Stimulated activated CD4-positive, alpha-beta T cell treated with anti-CD3 and anti-CD28 coated beads, TNF-alpha, amount 100 ng/mL, for 48 hours (primary cell): ENCODE results near the gene TNXB.
"Not testable (repeated sequence)": the region's sequence is repeated elsewhere in the genome, so short reads cannot be mapped to it uniquely, and the experiment has no call there.

Source experiments
- DNase-seq, 3 donors: peaks; one replicate each; pipeline ENCODE4 v3.0.0-alpha.2; 2020; ENCODE audit warnings: low read depth in 3 of 3

The TNXB gene

GRCh38 chr6:32086661-32087573, 22.2 kb downstream of the TNXB start:
- DNase-seq = no peak

- no peak for DNase-seq
Observed at GRCh38 chr6:32085759-32086459, 23.2 kb downstream of the TNXB start.

- DNase-seq = no peak
Observed at GRCh38 chr6:32084780-32085179, 24.4 kb downstream of the TNXB start.

- no peak for DNase-seq
Observed at GRCh38 chr6:32083812-32084768, 25.0 kb downstream of the TNXB start.

- no peak for DNase-seq
Observed at GRCh38 chr6:32082935-32083334, 26.2 kb downstream of the TNXB start.

GRCh38 chr6:32082478-32082877, 26.7 kb downstream of the TNXB start:
- no peak for DNase-seq

- no peak for DNase-seq
Observed at GRCh38 chr6:32081168-32081990, 27.8 kb downstream of the TNXB start.

- DNase-seq = no peak
Observed at GRCh38 chr6:32079566-32080290, 29.4 kb downstream of the TNXB start.

GRCh38 chr6:32076321-32076809, 32.8 kb downstream of the TNXB start:
- no peak for DNase-seq

- no peak for DNase-seq
Observed at GRCh38 chr6:32075781-32076180, 33.4 kb downstream of the TNXB start.

GRCh38 chr6:32074996-32075532, 34.1 kb downstream of the TNXB start:
- no peak for DNase-seq

GRCh38 chr6:32073613-32074012, 35.5 kb downstream of the TNXB start:
- DNase-seq = no peak

- DNase-seq = no peak
Observed at GRCh38 chr6:32073101-32073500, 36.0 kb downstream of the TNXB start.

- no peak for DNase-seq
Observed at GRCh38 chr6:32070814-32071543, 38.2 kb downstream of the TNXB start.

GRCh38 chr6:32069878-32070515, 39.1 kb downstream of the TNXB start:
- no peak for DNase-seq

- no peak for DNase-seq
Observed at GRCh38 chr6:32069460-32069859, 39.7 kb downstream of the TNXB start.

- DNase-seq = no peak
Observed at GRCh38 chr6:32068867-32069266, 40.3 kb downstream of the TNXB start.

GRCh38 chr6:32068315-32068714, 40.8 kb downstream of the TNXB start:
- DNase-seq = not testable (repeated sequence)

GRCh38 chr6:32067521-32067920, 41.6 kb downstream of the TNXB start:
- not testable (repeated sequence) for DNase-seq
